PFSK-1 (cell line): Measurements from ENCODE around the gene DACT2.

Experiments used
- FOXP2 ChIP-seq: optimal IDR thresholded peaks from 2 replicates; pipeline ENCODE3; 2011; ENCODE audit warnings: borderline replicate concordance, control low read depth, inconsistent platforms; ENCODE audit not compliant: insufficient read depth; ENCODE audit errors: extremely low read length, extremely low read depth
- POLR2AphosphoS5 ChIP-seq: IDR thresholded peaks from 2 replicates; pipeline ENCODE4 v1.6.1; 2012; ENCODE audit warnings: low read depth, mild to moderate bottlenecking, control low read depth, low read length, moderate library complexity
- REST ChIP-seq, 2 experiments: IDR thresholded peaks; 2 replicates each; pipeline versions ENCODE4 v1.6.1 to v1.8.0; 2011 to 2012; ENCODE audit warnings: low read depth in 2 of 2, low read length in 2 of 2, control low read depth in 1 of 2, inconsistent platforms in 1 of 2, mild to moderate bottlenecking in 1 of 2, moderate library complexity in 1 of 2; ENCODE audit not compliant: insufficient read depth in 1 of 2
- SIN3A ChIP-seq: IDR thresholded peaks from 2 replicates; pipeline ENCODE4 v1.6.1; 2012; ENCODE audit warnings: mild to moderate bottlenecking, low read length, moderate library complexity, borderline replicate concordance; ENCODE audit not compliant: insufficient read depth
- TAF1 ChIP-seq: IDR thresholded peaks from 2 replicates; pipeline ENCODE4 v1.6.1; 2012; ENCODE audit warnings: low read length, control low read depth, borderline replicate concordance; ENCODE audit not compliant: insufficient read depth

- TF ChIP-seq POLR2AphosphoS5 (no peak), TAF1 (no peak), SIN3A (no peak), REST (IDR thresholded peaks at IDR 0.05; ENCODE audit: insufficient read depth in 1 of 2, low read depth in 2 of 2, low read length in 2 of 2) (no peak), FOXP2 (no peak)
These were observed 33.5 kb upstream of the DACT2 start for GRCh38 chr6:168353041-168353440.
